Large intestine (tissue), 3 donors: Measurements from ENCODE around the gene SEPTIN12. TPM values are rescaled to one million over a fixed set of nuclear protein-coding genes. Genes with fewer than 3 reads are reported as not detected.

ENCODE experiments used
- DNase-seq, 2 donors: peaks; one replicate each; pipeline versions ENCODE4 v3.0.0 to v3.0.0-alpha.2; 2013
- H3K27ac ChIP-seq: one replicate; pipeline ENCODE4 v1.5.1; 2013; ENCODE audit warnings: low read length
- H3K27me3 ChIP-seq: 2 replicates; pipeline ENCODE4 v1.6.1; 2013; ENCODE audit warnings: low read length; ENCODE audit not compliant: control insufficient read depth, insufficient read depth
- H3K36me3 ChIP-seq: 2 replicates; pipeline ENCODE4 v1.6.1; 2013; ENCODE audit warnings: low read length; ENCODE audit not compliant: control insufficient read depth, insufficient read depth
- H3K4me1 ChIP-seq: one replicate; pipeline ENCODE4 v1.6.1; 2013; ENCODE audit warnings: low read length; ENCODE audit not compliant: control insufficient read depth, insufficient read depth
- H3K4me3 ChIP-seq: one replicate; pipeline ENCODE4 v1.5.1; 2013; ENCODE audit warnings: low read length
- H3K9me3 ChIP-seq: one replicate; pipeline ENCODE4 v1.6.1; 2013; ENCODE audit warnings: mild to moderate bottlenecking, low read depth, low read length, moderate library complexity; ENCODE audit not compliant: control insufficient read depth
- WGBS: methylation state at CpG from one replicate; pipeline ENCODE4 v1.1.5; 2013; ENCODE audit warnings: low lambda C conversion rate; ENCODE audit not compliant: insufficient coverage; 5-methylcytosine and 5-hydroxymethylcytosine counted together
- polyA plus RNA-seq: library from polyadenylated mRNA; unstranded; fragments of 120-200 nt; gene quantifications from one replicate; pipeline ENCODE4 v1.2.1, GENCODE V29; 2013

The SEPTIN12 gene
- polyA plus RNA-seq, 1 donor = not detected

- 80% methylated on average over 1 of the region's 11 CpGs for WGBS
- Histone ChIP-seq H3K4me3 (no peak overlapping the region), H3K27ac (no peak overlapping the region), H3K9me3 (no peaks in the 10 kb centered on the region), H3K4me1 (no peaks in the 10 kb centered on the region), H3K36me3 (peaks cover 64% of the 10 kb centered on the region), H3K27me3 (no peaks in the 10 kb centered on the region)
- DNase-seq = no peak
Observed at GRCh38 chr16:4753227-4753626, 34.9 kb downstream of the SEPTIN12 start.

- no peak overlapping the region for H3K27ac ChIP-seq
- no peak for DNase-seq
- WGBS = no CpG with 5 or more reads among the region's 44 CpGs
- peaks cover 61% of the 10 kb centered on the region for H3K36me3 ChIP-seq
- H3K27me3 ChIP-seq = no peaks in the 10 kb centered on the region
- H3K4me1 ChIP-seq = no peaks in the 10 kb centered on the region
- no peaks in the 10 kb centered on the region for H3K9me3 ChIP-seq
- H3K4me3 ChIP-seq = no peak overlapping the region
Observed at GRCh38 chr16:4752351-4753100, 35.6 kb downstream of the SEPTIN12 start.

- DNase-seq = no peak
- Histone ChIP-seq H3K36me3 (peaks cover 58% of the 10 kb centered on the region), H3K27me3 (no peaks in the 10 kb centered on the region), H3K27ac (no peak overlapping the region), H3K9me3 (no peaks in the 10 kb centered on the region), H3K4me1 (no peaks in the 10 kb centered on the region), H3K4me3 (no peak overlapping the region)
- 100% methylated on average over 1 of the region's 8 CpGs for WGBS
Observed at GRCh38 chr16:4750896-4751295, 37.2 kb downstream of the SEPTIN12 start.

- Histone ChIP-seq H3K27me3 (no peaks in the 10 kb centered on the region), H3K9me3 (no peaks in the 10 kb centered on the region)
- DNase-seq = no peak
Observed at GRCh38 chr16:4749700-4750257, 38.4 kb downstream of the SEPTIN12 start.

GRCh38 chr16:4748682-4749411 lies 39.3 kb downstream of the SEPTIN12 start:
- Histone ChIP-seq H3K4me3 (no peak overlapping the region), H3K36me3 (peaks cover 42% of the 10 kb centered on the region), H3K9me3 (no peaks in the 10 kb centered on the region), H3K4me1 (no peaks in the 10 kb centered on the region), H3K27me3 (no peaks in the 10 kb centered on the region), H3K27ac (no peak overlapping the region)
- DNase-seq = no peak
- 80% methylated on average over 6 of the region's 16 CpGs for WGBS

More at GRCh38 chr16:4749700-4750257, 38.4 kb downstream of the SEPTIN12 start:
- no peak overlapping the region for H3K27ac ChIP-seq
- WGBS = no CpG with 5 or more reads among the region's 10 CpGs
- H3K4me1 ChIP-seq = no peaks in the 10 kb centered on the region
- peaks cover 47% of the 10 kb centered on the region for H3K36me3 ChIP-seq
- no peak overlapping the region for H3K4me3 ChIP-seq

- Histone ChIP-seq H3K36me3 (peaks cover 35% of the 10 kb centered on the region), H3K27ac (no peak overlapping the region)
- 80% methylated on average over 1 of the region's 14 CpGs for WGBS
Observed at GRCh38 chr16:4747906-4748681, 40.1 kb downstream of the SEPTIN12 start.

GRCh38 chr16:4746991-4747574 lies 41.1 kb downstream of the SEPTIN12 start:
- Histone ChIP-seq H3K27me3 (no peaks in the 10 kb centered on the region), H3K27ac (no peak overlapping the region), H3K9me3 (no peaks in the 10 kb centered on the region), H3K36me3 (peaks cover 25% of the 10 kb centered on the region), H3K4me1 (peaks cover 6% of the 10 kb centered on the region), H3K4me3 (no peak overlapping the region)
- DNase-seq = no peak
- no CpG with 5 or more reads among the region's 15 CpGs for WGBS

More at GRCh38 chr16:4747906-4748681, 40.1 kb downstream of the SEPTIN12 start:
- H3K27me3 ChIP-seq = no peaks in the 10 kb centered on the region
- H3K4me3 ChIP-seq = no peak overlapping the region
- no peaks in the 10 kb centered on the region for H3K9me3 ChIP-seq
- DNase-seq = no peak
- peaks cover 2% of the 10 kb centered on the region for H3K4me1 ChIP-seq

GRCh38 chr16:4746215-4746614 lies 41.9 kb downstream of the SEPTIN12 start:
- Histone ChIP-seq H3K27me3 (no peaks in the 10 kb centered on the region), H3K36me3 (peaks cover 16% of the 10 kb centered on the region), H3K4me3 (no peak overlapping the region), H3K27ac (no peak overlapping the region), H3K9me3 (no peaks in the 10 kb centered on the region), H3K4me1 (peaks cover 6% of the 10 kb centered on the region)
- DNase-seq = no peak
- WGBS = no CpG with 5 or more reads among the region's 8 CpGs

- Histone ChIP-seq H3K36me3 (peaks cover 9% of the 10 kb centered on the region), H3K9me3 (no peaks in the 10 kb centered on the region), H3K27me3 (no peaks in the 10 kb centered on the region), H3K4me3 (no peak overlapping the region), H3K4me1 (peaks cover 6% of the 10 kb centered on the region), H3K27ac (no peak overlapping the region)
- DNase-seq = no peak
- WGBS = no CpG with 5 or more reads among the region's 3 CpGs
Observed at GRCh38 chr16:4745274-4745569, 42.9 kb downstream of the SEPTIN12 start.
